ENCODE data around the gene CNIH2.

The CNIH2 gene

DNA sequence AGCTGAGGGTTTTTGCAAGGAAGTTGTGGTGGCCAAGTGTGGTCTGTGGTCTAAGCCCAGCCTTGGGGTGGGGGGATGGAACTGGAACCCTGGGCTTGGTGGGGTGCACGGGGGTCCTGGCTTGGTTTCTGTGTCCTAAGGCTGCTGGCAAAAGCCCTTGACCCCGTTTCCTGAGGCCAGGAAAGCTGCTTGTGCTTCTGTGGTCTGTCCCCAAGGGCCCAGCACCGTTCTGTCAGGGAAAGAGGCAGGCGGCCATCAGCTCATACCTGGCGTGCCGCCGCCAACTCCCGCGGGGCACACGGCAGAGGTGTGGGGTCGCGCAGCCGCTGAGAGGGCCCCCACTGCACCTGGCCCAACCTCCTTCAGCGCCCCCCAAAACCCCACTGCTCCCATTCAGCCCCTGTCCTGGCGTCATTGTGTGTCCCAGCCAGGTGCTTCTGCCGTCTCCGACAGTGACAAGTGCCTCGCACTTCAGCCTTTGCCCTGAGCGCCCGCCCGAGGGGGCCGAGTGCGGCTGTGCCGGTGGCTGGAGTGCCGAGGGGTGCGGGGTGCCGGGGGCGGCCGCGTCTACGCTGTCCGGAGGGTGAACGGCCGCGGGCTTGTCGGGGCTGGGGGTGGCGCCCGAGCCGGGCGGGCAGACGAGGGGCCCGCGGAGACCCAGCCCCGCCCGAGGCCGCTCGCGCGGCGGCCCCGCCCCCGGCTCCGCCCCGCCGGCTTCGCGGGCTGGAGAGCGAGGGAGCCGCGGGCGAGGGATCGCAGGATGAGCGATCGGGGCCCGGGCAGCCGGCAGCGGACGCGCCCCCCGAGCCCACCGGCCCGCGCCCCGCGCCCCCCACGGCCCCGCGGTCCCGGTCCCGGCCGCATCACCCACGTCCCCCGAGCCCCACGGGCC is at the start of gene CNIH2:
Gene CNIH2 (plus strand): TSS at position 705 of the 892 bp plus-strand sequence. CDS start 282 bp downstream, outside the sequence.
- no peak for TF ChIP-seq JUND (IDR thresholded peaks at IDR 0.05; ENCODE audit: low read depth)
- peak; percentile 49 to 77 for DNase-seq (ENCODE audit: low read depth in 1 of 2, low spot score in 1 of 2)
- in situ Hi-C loops (cut with HindIII; ENCODE audit: low pct_unique_long_range_greater_than_20kb, low sequenced_read_pairs): no loop called here

DNA sequence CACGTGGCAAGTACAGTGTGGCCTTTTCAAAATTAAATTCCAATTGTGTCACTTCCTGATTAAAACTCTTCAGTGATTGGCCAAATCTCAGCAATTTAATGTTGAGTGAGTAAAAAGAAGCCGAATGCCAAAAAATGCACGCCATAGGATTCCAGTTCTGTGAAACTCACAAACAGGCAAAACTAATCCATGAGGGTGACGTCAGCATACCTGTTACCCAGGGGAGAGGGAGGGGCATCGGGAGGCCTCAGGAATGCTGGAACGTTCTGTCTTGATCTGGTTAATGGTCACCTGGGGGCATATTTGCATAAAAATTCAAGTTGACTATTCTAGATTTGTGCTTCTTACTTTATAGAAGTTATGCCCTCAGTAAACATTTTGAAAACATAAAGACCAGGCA is 49.5 kb upstream of the CNIH2 start:
- no peak for TF ChIP-seq JUND (IDR thresholded peaks at IDR 0.05; ENCODE audit: low read depth)
- peak in 1 of 2 experiments; percentile 51 for DNase-seq (ENCODE audit: low read depth in 1 of 2, low spot score in 1 of 2)
- in situ Hi-C loops (cut with HindIII; ENCODE audit: low pct_unique_long_range_greater_than_20kb, low sequenced_read_pairs): no loop called here

- in situ Hi-C loops (cut with HindIII; ENCODE audit: low pct_unique_long_range_greater_than_20kb, low sequenced_read_pairs): no loop called here
- TF ChIP-seq JUND (IDR thresholded peaks at IDR 0.05; ENCODE audit: low read depth): no peak
- DNase-seq (ENCODE audit: low read depth in 1 of 2, low spot score in 1 of 2): no peak
Measured at GRCh38 chr11:66230156-66230555, 47.8 kb upstream of the CNIH2 start.

- TF ChIP-seq JUND (IDR thresholded peaks at IDR 0.05; ENCODE audit: low read depth): no peak
Measured at GRCh38 chr11:66230978-66231377, 47.0 kb upstream of the CNIH2 start.

GRCh38 chr11:66231561-66231960 is 46.4 kb upstream of the CNIH2 start:
- no peak for TF ChIP-seq JUND (IDR thresholded peaks at IDR 0.05; ENCODE audit: low read depth)
- in situ Hi-C loops (cut with HindIII; ENCODE audit: low pct_unique_long_range_greater_than_20kb, low sequenced_read_pairs): no loop called here
- no peak for DNase-seq (ENCODE audit: low read depth in 1 of 2, low spot score in 1 of 2)

More at GRCh38 chr11:66230978-66231377, 47.0 kb upstream of the CNIH2 start:
- in situ Hi-C loops (cut with HindIII; ENCODE audit: low pct_unique_long_range_greater_than_20kb, low sequenced_read_pairs): no loop called here
- no peak for DNase-seq (ENCODE audit: low read depth in 1 of 2, low spot score in 1 of 2)

DNA sequence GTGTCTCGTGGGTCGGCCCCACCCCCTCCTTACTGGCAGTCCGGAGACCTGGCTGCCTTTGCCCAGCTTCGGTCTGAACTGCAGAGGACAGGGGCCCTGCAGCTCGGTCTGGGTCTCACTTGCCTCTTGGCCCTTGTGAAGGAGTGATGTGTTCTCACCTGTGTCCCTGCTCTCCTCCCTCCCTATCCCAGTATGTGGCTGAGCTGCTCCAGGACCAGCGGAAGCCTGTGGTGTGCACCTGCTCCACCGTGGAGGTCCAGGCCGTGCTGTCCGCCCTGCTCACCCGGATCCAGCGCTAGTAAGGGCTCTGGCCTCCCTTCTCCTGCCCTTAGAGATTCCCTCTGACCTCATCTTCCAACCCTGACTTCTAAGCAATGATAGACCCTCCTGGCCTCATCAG is 45.2 kb upstream of the CNIH2 start:
- in situ Hi-C loops (cut with HindIII; ENCODE audit: low pct_unique_long_range_greater_than_20kb, low sequenced_read_pairs): no loop called here
- no peak for TF ChIP-seq JUND (IDR thresholded peaks at IDR 0.05; ENCODE audit: low read depth)

GRCh38 chr11:66233301-66233700 is 44.7 kb upstream of the CNIH2 start:
- in situ Hi-C loops (cut with HindIII; ENCODE audit: low pct_unique_long_range_greater_than_20kb, low sequenced_read_pairs): no loop called here
- TF ChIP-seq JUND (IDR thresholded peaks at IDR 0.05; ENCODE audit: low read depth): no peak
- DNase-seq (ENCODE audit: low read depth in 1 of 2, low spot score in 1 of 2): no peak

More for the DNA sequence above, 45.2 kb upstream of the CNIH2 start:
- no peak for DNase-seq (ENCODE audit: low read depth in 1 of 2, low spot score in 1 of 2)

DNA sequence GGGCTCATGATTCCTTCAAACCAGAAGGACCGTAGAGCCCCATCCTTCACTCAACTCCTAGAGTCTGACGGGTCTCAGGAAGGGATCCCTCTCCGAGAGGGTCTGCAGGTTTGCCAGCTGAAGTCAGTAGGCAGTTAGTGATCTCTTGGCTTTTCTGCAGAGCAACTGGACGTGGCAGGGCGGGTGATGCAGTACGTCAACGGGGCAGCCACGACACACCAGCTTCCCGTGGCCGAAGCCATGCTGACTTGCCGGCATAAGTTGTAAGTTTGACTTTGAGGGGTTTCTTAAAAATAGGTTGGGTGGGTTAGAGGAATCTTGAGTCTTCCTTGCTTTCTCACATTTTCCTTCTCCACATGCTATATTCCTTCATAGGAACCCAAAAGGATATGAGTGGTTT is 42.8 kb upstream of the CNIH2 start:
- no peak for TF ChIP-seq JUND (IDR thresholded peaks at IDR 0.05; ENCODE audit: low read depth)
- in situ Hi-C loops (cut with HindIII; ENCODE audit: low pct_unique_long_range_greater_than_20kb, low sequenced_read_pairs): no loop called here
- no peak for DNase-seq (ENCODE audit: low read depth in 1 of 2, low spot score in 1 of 2)

GRCh38 chr11:66237867-66238266 is 40.1 kb upstream of the CNIH2 start:
- TF ChIP-seq JUND (IDR thresholded peaks at IDR 0.05; ENCODE audit: low read depth): no peak
- in situ Hi-C loops (cut with HindIII; ENCODE audit: low pct_unique_long_range_greater_than_20kb, low sequenced_read_pairs): no loop called here

GRCh38 chr11:66238786-66239413 is 39.1 kb upstream of the CNIH2 start:
- DNase-seq (ENCODE audit: low read depth in 1 of 2, low spot score in 1 of 2): no peak
- in situ Hi-C loops (cut with HindIII; ENCODE audit: low pct_unique_long_range_greater_than_20kb, low sequenced_read_pairs): no loop called here
- TF ChIP-seq JUND (IDR thresholded peaks at IDR 0.05; ENCODE audit: low read depth): no peak

More at GRCh38 chr11:66237867-66238266, 40.1 kb upstream of the CNIH2 start:
- peak in 1 of 2 experiments; percentile 20 for DNase-seq (ENCODE audit: low read depth in 1 of 2, low spot score in 1 of 2)

- TF ChIP-seq JUND (IDR thresholded peaks at IDR 0.05; ENCODE audit: low read depth): no peak
- in situ Hi-C loops (cut with HindIII; ENCODE audit: low pct_unique_long_range_greater_than_20kb, low sequenced_read_pairs): no loop called here
- DNase-seq (ENCODE audit: low read depth in 1 of 2, low spot score in 1 of 2): no peak
Measured at GRCh38 chr11:66239511-66239910, 38.5 kb upstream of the CNIH2 start.

- no peak for DNase-seq (ENCODE audit: low read depth in 1 of 2, low spot score in 1 of 2)
- in situ Hi-C loops (cut with HindIII; ENCODE audit: low pct_unique_long_range_greater_than_20kb, low sequenced_read_pairs): no loop called here
- TF ChIP-seq JUND (IDR thresholded peaks at IDR 0.05; ENCODE audit: low read depth): no peak
Measured at GRCh38 chr11:66239998-66240780, 37.8 kb upstream of the CNIH2 start.
